GM23338 (cell line): ENCODE measurements around the gene PPP1R12C. TPM values are rescaled to one million over a fixed set of nuclear protein-coding genes. Genes with fewer than 3 reads are reported as not detected.

ENCODE experiments used
- ATAC-seq: fragments of 200-7000 bp; cut with Tn5 transposase; 3 replicates; pipeline ENCODE4 v1.9.1; 2020
- DNase-seq: peaks from one replicate; pipeline ENCODE4 v3.0.0-alpha.2; 2015; ENCODE audit warnings: low spot score
- H2AFZ ChIP-seq: fragments of 200-600 bp; sonication (generic); 2 replicates; pipeline ENCODE4 v1.8.0; 2016; ENCODE audit warnings: antibody characterized with exemption, mild to moderate bottlenecking, moderate library complexity
- H3F3A ChIP-seq: fragments of 200-600 bp; sonication (generic); replicated peaks from 2 replicates; pipeline ENCODE4 v1.8.0; 2017; ENCODE audit warnings: antibody characterized with exemption, mixed run types, low read depth
- H3K27ac ChIP-seq: fragments of 200-600 bp; sonication (generic); 2 replicates; pipeline ENCODE4 v1.6.1; 2016; ENCODE audit warnings: low read depth
- H3K27me3 ChIP-seq: fragments of 200-600 bp; sonication (generic); 2 replicates; pipeline ENCODE4 v1.8.0; 2016; ENCODE audit warnings: mild to moderate bottlenecking, mixed run types, moderate library complexity; ENCODE audit not compliant: insufficient read depth
- H3K36me3 ChIP-seq: fragments of 200-600 bp; sonication (generic); 2 replicates; pipeline ENCODE4 v1.8.0; 2016; ENCODE audit warnings: mild to moderate bottlenecking; ENCODE audit not compliant: insufficient read depth
- H3K4me1 ChIP-seq: fragments of 200-600 bp; sonication (generic); 2 replicates; pipeline ENCODE4 v1.8.0; 2016; ENCODE audit warnings: mild to moderate bottlenecking, moderate library complexity; ENCODE audit not compliant: insufficient read depth
- H3K4me2 ChIP-seq: fragments of 200-600 bp; sonication (generic); 2 replicates; pipeline ENCODE4 v1.7.1; 2017; ENCODE audit warnings: mixed run types
- H3K4me3 ChIP-seq: fragments of 200-600 bp; sonication (generic); 2 replicates; pipeline ENCODE4 v1.6.1; 2016; ENCODE audit warnings: mixed run types
- H3K79me2 ChIP-seq: fragments of 200-600 bp; sonication (generic); replicated peaks from 2 replicates; pipeline ENCODE4 v1.8.0; 2017; ENCODE audit warnings: mild to moderate bottlenecking; ENCODE audit not compliant: insufficient read depth
- H3K9me2 ChIP-seq: fragments of 200-600 bp; sonication (generic); 2 replicates; pipeline ENCODE4 v1.8.0; 2017; ENCODE audit not compliant: insufficient read depth
- H4K20me1 ChIP-seq: fragments of 200-600 bp; sonication (generic); replicated peaks from 2 replicates; pipeline ENCODE4 v1.8.0; 2017; ENCODE audit warnings: mild to moderate bottlenecking; ENCODE audit not compliant: insufficient read depth
- H3K27ac Mint-ChIP-seq: 2 replicates; pipeline ENCODE4 v1.8.0; 2020; ENCODE audit warnings: inconsistent platforms, mild to moderate bottlenecking, moderate library complexity, mixed read lengths
- H3K27me3 Mint-ChIP-seq: 3 replicates; pipeline ENCODE4 v1.8.0; 2022; ENCODE audit warnings: low read depth, mild to moderate bottlenecking, moderate library complexity, mixed read lengths, inconsistent platforms; ENCODE audit not compliant: insufficient read depth, poor library complexity
- H3K36me3 Mint-ChIP-seq: 3 replicates; pipeline ENCODE4 v1.8.0; 2021; ENCODE audit warnings: low read depth, mild to moderate bottlenecking, inconsistent platforms, moderate library complexity, mixed read lengths
- H3K4me1 Mint-ChIP-seq: 3 replicates; pipeline ENCODE4 v1.8.0; 2020; ENCODE audit warnings: mild to moderate bottlenecking, inconsistent platforms, mixed read lengths
- H3K4me3 Mint-ChIP-seq: 3 replicates; pipeline ENCODE4 v1.8.0; 2021; ENCODE audit warnings: moderate library complexity, mild to moderate bottlenecking, inconsistent platforms, mixed read lengths
- H3K9me3 Mint-ChIP-seq: 3 replicates; pipeline ENCODE4 v1.8.0; 2020; ENCODE audit warnings: moderate library complexity, mild to moderate bottlenecking, inconsistent platforms, mixed read lengths
- CREB1 ChIP-seq: fragments of 250-450 bp; sonication (Bioruptor Pico); IDR thresholded peaks from 2 replicates; pipeline ENCODE4 v1.5.0; 2020; ENCODE audit warnings: low read depth, mild to moderate bottlenecking, moderate library complexity
- CTCF ChIP-seq, 2 experiments: fragments of 200-600 bp in 1 of 2; sonication (generic) in 1 of 2; conservative IDR thresholded peaks; 2 replicates each; pipeline versions ENCODE4 v1.5.1 to v1.6.1; 2016 to 2017; ENCODE audit warnings: antibody characterized with exemption in 2 of 2, low read depth in 2 of 2, mild to moderate bottlenecking in 2 of 2, moderate library complexity in 1 of 2
- ETS1 ChIP-seq: IDR thresholded peaks from 2 replicates; pipeline ENCODE4 v1.6.1; 2016; ENCODE audit warnings: antibody characterized with exemption
- EZH2 ChIP-seq: fragments of 200-600 bp; sonication (generic); IDR thresholded peaks from one replicate; pipeline ENCODE4 v1.8.0; 2017; ENCODE audit warnings: antibody characterized with exemption, mild to moderate bottlenecking, low read depth; ENCODE audit not compliant: unreplicated experiment
- EZH2phosphoT487 ChIP-seq: fragments of 200-600 bp; sonication (generic); IDR thresholded peaks from one replicate; pipeline ENCODE4 v1.8.1; 2018; ENCODE audit warnings: antibody characterized with exemption; ENCODE audit not compliant: unreplicated experiment
- JUNB ChIP-seq: IDR thresholded peaks from one replicate; pipeline ENCODE4 v1.6.1; 2016; ENCODE audit warnings: antibody characterized with exemption; ENCODE audit not compliant: unreplicated experiment
- NANOG ChIP-seq: IDR thresholded peaks from 2 replicates; pipeline ENCODE4 v1.6.1; 2016; ENCODE audit warnings: antibody characterized with exemption, borderline replicate concordance
- POLR2AphosphoS5 ChIP-seq: IDR thresholded peaks from 2 replicates; pipeline ENCODE4 v1.6.1; 2016; ENCODE audit warnings: antibody characterized with exemption, low read depth
- REST ChIP-seq: IDR thresholded peaks from one replicate; pipeline ENCODE4 v1.6.1; 2018; ENCODE audit warnings: antibody characterized with exemption; ENCODE audit not compliant: unreplicated experiment
- STAT1 ChIP-seq: IDR thresholded peaks from one replicate; pipeline ENCODE4 v1.6.1; 2016; ENCODE audit warnings: antibody characterized with exemption; ENCODE audit not compliant: unreplicated experiment
- ZNF114 ChIP-seq: fragments of 250-450 bp; sonication (Bioruptor Pico); IDR thresholded peaks from 2 replicates; pipeline ENCODE4 v1.5.0; 2020; ENCODE audit warnings: mild to moderate bottlenecking, moderate library complexity
- ZNF331 ChIP-seq: fragments of 250-450 bp; sonication (Bioruptor Pico); IDR thresholded peaks from 2 replicates; pipeline ENCODE4 v1.5.0; 2020; ENCODE audit warnings: low read depth, mild to moderate bottlenecking, moderate library complexity
- ZNF462 ChIP-seq: fragments of 250-450 bp; sonication (Bioruptor Pico); IDR thresholded peaks from 2 replicates; pipeline ENCODE4 v1.5.0; 2020; ENCODE audit warnings: mild to moderate bottlenecking, moderate library complexity
- polyA plus RNA-seq: library from polyadenylated mRNA; unstranded; fragments of >200 nt; fragmentation: Nextera tagmentation; extraction: Ambion mirVana; gene quantifications from 2 replicates; pipeline ENCODE4 v1.2.1, GENCODE V29; 2016
- total RNA-seq: library from RNA; depleted of rRNA; stranded (reverse); fragments of >200 nt; shearing (Covaris generic); gene quantifications from 2 replicates; pipeline ENCODE4 v1.2.3, GENCODE V29; 2014

PPP1R12C gene
- total and polyA plus RNA-seq, 2 experiments from 2014 or later = 33.2 to 83.9 TPM

- Histone ChIP-seq H2AFZ (no peak within 1 kb of the TSS), H3K4me1 (peaks cover 19% of the 10 kb centered on the region; the same call in 1 of the 2 replicates), H3F3A (peaks cover 4% of the 10 kb centered on the region; the same call in 1 of the 2 replicates), H3K4me2 (peak within 1 kb of the TSS; percentile 49), H3K4me3 (peak within 1 kb of the TSS; percentile 24), H3K79me2 (no peaks in the 10 kb centered on the region), H3K36me3 (no peaks in the 10 kb centered on the region), H3K9me2 (no peaks in the 10 kb centered on the region), H4K20me1 (no peaks in the 10 kb centered on the region), H3K27ac (no peak within 1 kb of the TSS), H3K27me3 (peaks cover 63% of the 10 kb centered on the region)
- peaks cover 7% of the 10 kb centered on the region; the same call in 2 of the 3 replicates for H3K9me3 Mint-ChIP-seq
- H3K27me3 Mint-ChIP-seq = peaks cover 49% of the 10 kb centered on the region
- TF ChIP-seq STAT1 = no peak
- TF ChIP-seq EZH2phosphoT487 = no peak
- no peak; the same call in 1 of the 2 replicates for TF ChIP-seq POLR2AphosphoS5
- TF ChIP-seq REST = no peak
- no peak for TF ChIP-seq EZH2
- no peak for TF ChIP-seq ZNF331 (CRISPR knock-in tag)
- TF ChIP-seq JUNB = no peak
- TF ChIP-seq CTCF (conservative IDR thresholded peaks at IDR 0.05; ENCODE audit: low read depth in 2 of 2) = no peak
- TF ChIP-seq ZNF114 (CRISPR knock-in tag) = no peak
- no peak for TF ChIP-seq ZNF462 (CRISPR knock-in tag)
- no peak for TF ChIP-seq CREB1 (CRISPR knock-in tag)
- TF ChIP-seq ETS1 = no peak
- no peak for TF ChIP-seq NANOG
- H3K4me1 Mint-ChIP-seq = peaks cover 41% of the 10 kb centered on the region
- peak within 1 kb of the TSS; percentile 64 for H3K4me3 Mint-ChIP-seq
- DNase-seq (peak; percentile 95), ATAC-seq (peak; percentile 88)
- no peak within 1 kb of the TSS for H3K27ac Mint-ChIP-seq
- peaks cover 6% of the 10 kb centered on the region; the same call in 2 of the 3 replicates for H3K36me3 Mint-ChIP-seq
These were observed 42.0 kb downstream of the PPP1R12C start, which contains the start of gene EPS8L1 for GRCh38 chr19:55075371-55075998. Gene EPS8L1 (plus strand): TSS chr19:55075869. CDS start chr19:55076445, 576 bp downstream.
